Mucosa of gallbladder (tissue), 1 donor: ENCODE data around the gene MAST4. TPM values are rescaled to one million over a fixed set of nuclear protein-coding genes. Genes with fewer than 3 reads are reported as not detected.

ENCODE experiments used
- DNase-seq: peaks from one replicate; pipeline ENCODE4 v3.0.0-alpha.2; 2020; ENCODE audit warnings: low spot score
- total RNA-seq: library from RNA; stranded (reverse); gene quantifications from one replicate; pipeline ENCODE4 v1.2.1, GENCODE V29; 2021
- donor health status: DM: no; HTN: no; CAD: no.

The MAST4 gene
- total RNA-seq, 1 donor from 2014 or later: 30.5 TPM

- no peak for DNase-seq
Measured at GRCh38 chr5:66874004-66874403, 277.8 kb downstream of the MAST4 start.

DNA sequence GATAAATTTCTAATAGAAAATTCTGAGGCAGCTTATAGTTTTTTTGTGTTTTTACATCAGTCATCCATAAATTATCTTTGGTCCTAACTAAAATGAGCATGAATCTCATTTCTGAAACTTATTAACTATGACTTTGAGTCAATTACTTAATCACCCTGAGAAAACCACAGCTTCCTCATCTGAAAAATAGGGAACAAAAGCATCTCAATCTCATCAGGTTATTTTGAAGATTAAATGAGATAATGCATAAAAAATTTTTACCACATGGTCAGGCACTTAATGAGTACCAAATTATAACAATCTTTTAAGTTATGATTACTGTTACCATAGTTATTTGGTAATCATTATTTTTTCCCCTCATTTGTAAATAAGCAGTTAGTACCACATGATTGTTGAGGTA, 279.1 kb downstream of the MAST4 start:
- DNase-seq: no peak

- DNase-seq: no peak
Measured at GRCh38 chr5:66876266-66876807, 280.1 kb downstream of the MAST4 start.

- DNase-seq: peak; percentile 27
Measured at GRCh38 chr5:66877843-66878242, 281.6 kb downstream of the MAST4 start.

GRCh38 chr5:66880401-66880800, 284.2 kb downstream of the MAST4 start:
- DNase-seq: no peak

GRCh38 chr5:66881480-66882161, 285.4 kb downstream of the MAST4 start:
- no peak for DNase-seq

GRCh38 chr5:66882606-66883227, 286.5 kb downstream of the MAST4 start:
- DNase-seq: no peak

DNA sequence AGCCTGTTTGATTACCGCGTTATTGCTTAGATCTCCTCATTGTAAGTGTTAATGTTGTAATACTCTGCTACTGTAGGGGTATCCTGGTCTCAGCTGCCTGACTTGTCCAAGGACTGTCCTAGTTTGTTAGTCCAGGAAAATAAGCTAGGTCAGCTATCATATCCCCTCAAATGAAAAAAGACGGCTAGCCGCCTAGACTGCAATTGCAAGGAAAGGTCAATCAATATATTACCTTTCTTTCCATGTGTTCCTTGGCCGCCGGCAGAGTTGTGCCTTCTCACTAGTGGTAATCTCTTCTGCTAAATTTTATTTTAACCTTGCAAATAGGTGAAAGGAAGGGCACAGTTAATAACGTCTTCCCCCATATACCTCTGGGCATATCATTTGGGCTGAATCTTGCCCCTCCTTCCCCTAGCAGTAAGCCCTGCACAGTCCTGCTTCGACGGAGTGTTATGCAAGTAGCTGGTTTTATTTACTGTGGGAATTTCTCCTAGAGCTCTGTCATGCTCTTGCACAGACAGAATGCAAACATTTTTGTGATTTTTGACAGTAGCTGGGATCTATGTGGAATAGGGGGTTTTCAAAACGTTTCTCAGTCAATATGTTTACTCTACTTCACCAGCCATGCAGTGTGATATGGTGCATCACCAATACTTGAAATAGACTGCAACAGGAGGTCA, 288.5 kb downstream of the MAST4 start:
- DNase-seq: no peak

- no peak for DNase-seq
Measured at GRCh38 chr5:66886941-66887340, 290.7 kb downstream of the MAST4 start.

- no peak for DNase-seq
Measured at GRCh38 chr5:66888613-66889012, 292.4 kb downstream of the MAST4 start.

GRCh38 chr5:66889056-66889455, 292.9 kb downstream of the MAST4 start:
- DNase-seq: no peak

GRCh38 chr5:66889524-66889923, 293.3 kb downstream of the MAST4 start:
- no peak for DNase-seq

DNA sequence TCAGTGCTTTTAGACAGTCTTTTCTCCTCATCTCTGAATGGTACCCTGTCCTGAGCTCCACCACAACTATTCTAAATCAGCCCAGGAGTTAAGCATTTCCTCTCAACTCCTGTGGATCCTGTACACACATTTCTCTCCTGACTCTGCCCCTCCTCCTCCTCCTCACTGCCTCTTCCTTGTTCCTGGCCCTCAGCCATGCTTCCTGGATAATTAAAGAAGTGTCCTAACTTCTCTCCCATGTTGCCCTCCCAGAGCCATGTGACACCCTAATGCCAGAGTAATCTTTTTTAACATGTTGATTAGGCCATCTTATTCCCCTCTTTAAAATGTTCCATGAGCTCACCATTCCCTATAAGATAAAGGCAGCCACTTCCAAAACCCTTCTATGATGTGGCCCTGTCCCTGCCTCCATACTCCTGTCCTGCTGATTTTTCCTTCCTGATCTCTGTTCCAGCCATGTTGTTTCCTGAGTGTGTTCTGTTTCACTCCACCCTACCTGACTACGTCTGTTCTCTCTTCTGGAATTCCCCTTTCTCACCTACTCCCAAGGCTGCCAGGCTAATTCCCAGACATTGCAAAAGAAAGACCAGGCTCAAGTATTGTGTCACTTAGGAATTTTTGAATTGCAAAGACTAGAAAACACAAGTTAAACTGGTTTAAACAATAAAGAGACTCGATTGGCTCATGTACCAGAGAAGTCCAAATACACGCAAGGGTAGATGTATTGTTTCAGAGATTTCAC, 295.2 kb downstream of the MAST4 start:
- no peak for DNase-seq

DNA sequence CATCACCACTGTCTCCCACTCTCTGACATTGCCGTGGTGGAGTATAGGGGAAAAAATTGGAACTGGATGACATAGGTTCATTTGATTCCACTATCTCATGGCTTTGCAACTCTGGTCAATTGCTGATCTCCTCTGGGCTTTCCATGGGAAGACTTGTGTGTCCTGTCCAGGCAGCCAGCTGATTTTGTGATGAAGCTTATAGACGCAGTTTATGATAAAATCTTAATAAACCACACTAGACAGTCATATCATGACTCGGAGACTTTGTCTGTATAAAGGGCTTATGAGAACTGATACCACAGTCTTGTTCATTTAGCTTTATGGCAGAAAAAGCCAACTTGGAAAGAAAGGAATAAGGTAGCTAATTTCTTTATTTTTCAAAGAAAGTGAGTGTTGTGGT, 296.5 kb downstream of the MAST4 start:
- DNase-seq: no peak

- DNase-seq: no peak
Measured at GRCh38 chr5:66894480-66895240, 298.5 kb downstream of the MAST4 start.

DNA sequence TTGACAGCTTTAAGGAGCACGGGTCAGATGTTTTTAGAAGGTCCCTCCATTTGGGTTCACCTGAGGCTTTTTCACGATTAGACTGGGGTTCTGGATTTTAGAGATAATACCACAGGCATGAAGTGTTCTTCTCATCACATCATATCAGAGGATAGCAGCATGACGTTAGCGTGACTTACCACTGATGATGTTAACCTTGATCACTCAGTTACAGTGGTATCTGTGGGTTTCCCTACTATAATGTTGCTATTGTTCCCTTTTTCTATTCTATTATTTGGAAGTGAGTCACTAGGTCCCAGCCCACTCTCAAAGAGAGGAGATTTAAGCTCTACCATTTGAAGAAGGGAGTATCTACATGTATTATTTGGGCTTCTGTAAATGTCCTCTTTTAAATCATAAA, 300.0 kb downstream of the MAST4 start:
- no peak for DNase-seq

DNA sequence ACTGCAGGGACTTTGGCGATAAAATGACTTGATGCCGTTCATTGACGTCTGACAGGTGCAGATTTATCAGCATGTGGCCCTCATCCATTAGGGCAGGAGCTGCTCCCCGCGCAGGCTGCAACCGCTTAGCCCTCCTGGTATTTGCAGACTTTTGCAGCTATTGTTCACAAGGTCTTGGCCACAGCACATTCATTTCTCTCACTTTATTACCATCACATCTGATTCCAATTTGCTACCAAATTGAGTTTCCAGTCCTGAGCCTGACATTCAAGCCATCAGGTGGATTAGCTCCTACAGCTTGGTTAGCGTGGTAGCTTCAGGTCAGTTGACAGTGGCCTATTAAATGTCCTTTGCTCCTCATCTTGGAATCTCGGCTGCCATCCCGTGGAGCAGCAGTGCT, 301.2 kb downstream of the MAST4 start:
- DNase-seq: no peak

DNA sequence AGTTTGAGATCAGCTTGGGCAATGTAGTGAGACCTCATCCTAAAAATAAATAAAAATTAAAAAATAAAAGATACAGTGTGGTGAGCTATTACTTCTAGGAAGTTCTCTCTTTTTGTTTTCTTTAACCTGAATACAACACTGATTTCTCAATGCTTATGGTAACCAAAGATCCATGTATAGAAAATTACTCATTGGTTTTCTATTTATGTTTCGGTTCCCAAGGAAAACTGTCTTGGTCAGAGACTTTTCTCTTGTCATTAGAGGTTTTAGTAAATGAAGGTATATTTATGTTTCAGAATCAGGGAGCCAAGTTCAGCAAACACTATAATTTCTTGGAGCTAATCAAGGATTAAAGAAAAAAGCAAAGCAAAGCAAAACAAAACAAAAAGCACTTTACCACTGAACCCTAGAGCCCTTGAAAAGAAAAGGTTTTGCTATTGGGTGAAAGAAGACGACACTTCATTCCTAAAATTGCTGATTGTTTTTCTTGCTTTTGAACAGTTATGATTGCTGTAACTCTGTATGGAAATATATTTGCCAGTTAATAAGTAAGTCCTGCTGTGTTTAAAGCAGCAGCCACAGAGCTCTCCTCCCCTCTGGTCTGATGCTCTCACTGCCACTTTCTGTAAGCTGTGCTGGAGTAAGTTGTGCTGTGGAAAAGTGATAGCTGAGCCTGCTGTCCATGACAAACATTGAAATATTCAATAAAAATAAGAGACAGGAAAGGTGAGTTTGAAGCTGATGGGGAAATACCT, 302.2 kb downstream of the MAST4 start:
- no peak for DNase-seq

DNA sequence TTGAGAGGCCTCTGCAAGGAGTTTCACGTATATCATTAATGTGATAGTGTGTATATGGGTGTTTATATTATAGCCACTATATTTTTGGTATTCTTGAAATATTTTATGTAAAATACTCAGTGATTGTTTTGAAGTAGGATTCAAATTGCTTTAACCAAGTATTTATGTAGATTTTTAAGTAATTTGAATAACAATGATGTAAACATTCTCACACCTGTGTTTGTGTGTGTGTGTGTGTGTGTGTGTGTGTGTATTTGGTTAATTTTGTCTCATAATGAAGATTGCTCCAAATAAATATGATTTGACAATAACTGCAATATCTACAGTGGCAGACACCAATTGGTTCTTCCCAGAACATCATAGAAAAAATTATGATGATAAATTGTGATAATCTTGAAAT, 307.0 kb downstream of the MAST4 start:
- DNase-seq: no peak

DNA sequence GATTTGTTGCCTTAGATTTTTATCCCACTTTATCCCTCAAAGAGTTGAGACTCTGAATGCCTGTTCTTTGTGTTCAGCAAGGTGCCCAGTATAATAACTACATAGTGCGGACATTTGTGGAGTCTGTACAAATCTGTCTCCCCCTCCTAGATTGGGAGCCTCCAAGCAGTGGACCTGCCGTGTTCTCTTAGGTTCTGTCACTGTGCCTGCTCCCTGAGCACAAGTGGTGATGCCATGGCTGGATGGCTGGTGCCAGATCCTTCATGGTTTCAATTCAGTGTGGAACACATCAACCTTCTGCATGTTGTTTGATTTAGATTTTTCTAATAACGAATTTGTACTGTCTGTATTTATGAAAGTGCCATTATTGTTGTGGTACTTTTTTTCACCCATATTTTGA, 307.5 kb downstream of the MAST4 start:
- DNase-seq: no peak

- peak; percentile 47 for DNase-seq
Measured at GRCh38 chr5:66904189-66904588, 308.0 kb downstream of the MAST4 start.
